SU-DHL-6 (cell line): ENCODE data around the gene LHFPL4.
"Not testable (repeated sequence)": the region's sequence is repeated elsewhere in the genome, so short reads cannot be mapped to it uniquely, and the experiment has no call there.

ENCODE experiments used
- H2AFZ ChIP-seq: fragments of 200-600 bp; sonication (generic); 2 replicates; pipeline ENCODE4 v1.6.1; 2014; ENCODE audit warnings: low read depth, mild to moderate bottlenecking, moderate library complexity, mixed read lengths, antibody characterized with exemption, low read length; ENCODE audit not compliant: severe bottlenecking
- H3F3A ChIP-seq: fragments of 200-600 bp; shearing (Covaris generic); 2 replicates; pipeline ENCODE4 v1.6.0; 2016; ENCODE audit warnings: antibody characterized with exemption, mild to moderate bottlenecking; ENCODE audit not compliant: insufficient read depth
- H3K27ac ChIP-seq: fragments of 200-600 bp; sonication (generic); 2 replicates; pipeline ENCODE4 v1.5.1; 2016; ENCODE audit warnings: low read depth, mild to moderate bottlenecking, low read length, moderate library complexity, mixed read lengths
- H3K27me3 ChIP-seq: fragments of 200-600 bp; sonication (generic), shearing (Covaris generic); 2 replicates; pipeline ENCODE4 v1.6.0; 2014; ENCODE audit warnings: mild to moderate bottlenecking, low read length
- H3K36me3 ChIP-seq: fragments of 200-600 bp; sonication (generic); 2 replicates; pipeline ENCODE4 v1.6.1; 2014; ENCODE audit warnings: mild to moderate bottlenecking, low read length, mixed read lengths
- H3K4me2 ChIP-seq: fragments of 300-600, 200-600 bp; shearing (Covaris generic), sonication (generic); 2 replicates; pipeline ENCODE4 v1.6.0; 2014; ENCODE audit warnings: low read length, low read depth, mild to moderate bottlenecking; ENCODE audit not compliant: poor library complexity, severe bottlenecking
- H3K4me3 ChIP-seq: fragments of 200-600 bp; sonication (generic); 2 replicates; pipeline ENCODE4 v1.5.1; 2014; ENCODE audit warnings: antibody characterized with exemption, low read length, mild to moderate bottlenecking, mixed read lengths; ENCODE audit not compliant: insufficient read depth, poor library complexity, severe bottlenecking
- H3K79me2 ChIP-seq: fragments of 200-600 bp; sonication (generic); 2 replicates; pipeline ENCODE4 v1.6.1; 2014; ENCODE audit warnings: mild to moderate bottlenecking, low read length, moderate library complexity; ENCODE audit not compliant: insufficient read depth
- H3K9ac ChIP-seq: fragments of 200-600 bp; sonication (generic); 2 replicates; pipeline ENCODE4 v1.7.0; 2014; ENCODE audit warnings: mild to moderate bottlenecking, low read length
- H3K9me2 ChIP-seq: fragments of 200-600 bp; sonication (generic); replicated peaks from 2 replicates; pipeline ENCODE4 v1.6.1; 2014; ENCODE audit warnings: low read length; ENCODE audit not compliant: insufficient read depth
- H3K9me3 ChIP-seq: fragments of 200-600 bp; sonication (generic); 2 replicates; pipeline ENCODE4 v1.6.1; 2014; ENCODE audit warnings: low read length, mixed read lengths; ENCODE audit not compliant: insufficient read depth
- H4K20me1 ChIP-seq: fragments of 200-600 bp; sonication (generic); 2 replicates; pipeline ENCODE4 v1.6.1; 2014; ENCODE audit warnings: low read depth, mild to moderate bottlenecking, antibody characterized with exemption, low read length, moderate library complexity, mixed read lengths
- CTCF ChIP-seq: fragments of 200-600 bp; sonication (generic); IDR thresholded peaks from one replicate; pipeline ENCODE4 v1.5.1; 2017; ENCODE audit warnings: antibody characterized with exemption, mild to moderate bottlenecking, low read length, moderate library complexity; ENCODE audit not compliant: insufficient read depth, poor library complexity, severe bottlenecking
- EZH2phosphoT487 ChIP-seq: fragments of 200-600 bp; sonication (generic), shearing (Covaris generic); conservative IDR thresholded peaks from 2 replicates; pipeline ENCODE4 v1.6.1; 2018; ENCODE audit warnings: mild to moderate bottlenecking, antibody characterized with exemption, low read length, moderate library complexity, mixed read lengths

The LHFPL4 gene

GRCh38 chr3:9563851-9564250 is 10.2 kb upstream of the LHFPL4 start:
- no peak overlapping the region for H3K4me3 ChIP-seq
- no peaks in the 10 kb centered on the region for H3K36me3 ChIP-seq
- H3K9me3 ChIP-seq, result 0 out of 2 replicates have a peak, but pooled peaks cover 1% of the 10 kb centered on the region
- H3K27ac ChIP-seq, result no peak overlapping the region
- no peaks in the 10 kb centered on the region for H3F3A ChIP-seq
- no peaks in the 10 kb centered on the region for H3K79me2 ChIP-seq
- TF ChIP-seq EZH2phosphoT487 (no peak), CTCF (no peak)
- no peak overlapping the region for H3K4me2 ChIP-seq
- no peaks in the 10 kb centered on the region for H4K20me1 ChIP-seq
- no peak overlapping the region for H3K9ac ChIP-seq
- H3K27me3 ChIP-seq, result no peaks in the 10 kb centered on the region; the same call in 1 of the 2 replicates
- H2AFZ ChIP-seq, result no peak overlapping the region
- H3K9me2 ChIP-seq, result no peaks in the 10 kb centered on the region

GRCh38 chr3:9560056-9560455 is 6.4 kb upstream of the LHFPL4 start:
- H3K9me3 ChIP-seq, H3K9me2 ChIP-seq, H3K4me3 ChIP-seq, H4K20me1 ChIP-seq, H3F3A ChIP-seq, H2AFZ ChIP-seq, H3K9ac ChIP-seq, H3K79me2 ChIP-seq, H3K4me2 ChIP-seq, H3K27me3 ChIP-seq, H3K36me3 ChIP-seq, H3K27ac ChIP-seq: not testable (repeated sequence)

- Histone ChIP-seq H3F3A (no peaks in the 10 kb centered on the region), H4K20me1 (no peaks in the 10 kb centered on the region), H3K9me3 (no peaks in the 10 kb centered on the region), H3K36me3 (no peaks in the 10 kb centered on the region), H3K27ac (no peak overlapping the region), H3K4me2 (no peak overlapping the region), H3K4me3 (no peak overlapping the region), H2AFZ (no peak overlapping the region), H3K9me2 (no peaks in the 10 kb centered on the region), H3K79me2 (no peaks in the 10 kb centered on the region), H3K27me3 (no peaks in the 10 kb centered on the region), H3K9ac (no peak overlapping the region)
- TF ChIP-seq EZH2phosphoT487, result no peak
- TF ChIP-seq CTCF, result no peak
These were observed 409 bp upstream of the LHFPL4 start for GRCh38 chr3:9553948-9554513.

GRCh38 chr3:9552252-9552999 is 1.2 kb downstream of the LHFPL4 start:
- H3K36me3 ChIP-seq, result no peaks in the 10 kb centered on the region
- TF ChIP-seq CTCF (no peak), EZH2phosphoT487 (no peak)
- H3K9me3 ChIP-seq, result no peaks in the 10 kb centered on the region
- no peak overlapping the region for H3K4me2 ChIP-seq
- no peak overlapping the region for H3K9ac ChIP-seq
- H2AFZ ChIP-seq, result no peak overlapping the region
- no peaks in the 10 kb centered on the region for H3K9me2 ChIP-seq
- H3F3A ChIP-seq, result no peaks in the 10 kb centered on the region
- no peak overlapping the region for H3K4me3 ChIP-seq
- no peaks in the 10 kb centered on the region for H3K27me3 ChIP-seq
- no peaks in the 10 kb centered on the region for H4K20me1 ChIP-seq
- no peaks in the 10 kb centered on the region for H3K79me2 ChIP-seq
- H3K27ac ChIP-seq, result no peak overlapping the region
